IMR-90 (cell line): ENCODE results near the gene MAML3. TPM values are rescaled to one million over a fixed set of nuclear protein-coding genes. Genes with fewer than 3 reads are reported as not detected.

Experiments used
- ATAC-seq: fragments of 200-7000 bp; cut with Tn5 transposase; 2 replicates; pipeline ENCODE4 v1.9.1; 2020; ENCODE audit warnings: low read depth, mild to moderate bottlenecking, moderate library complexity
- BruUV-seq: library from RNA; stranded (reverse); fragments of 400-500 nt; replicated peaks from 2 replicates; lab custom pipeline; 2021; lab: Mats Ljungman, UMichigan
- CTCF ChIA-PET: fragments of 300-600 bp; formaldehyde crosslinking; extraction: SDS; loops from one replicate; lab custom pipeline; 2021; ENCODE audit warnings: antibody characterized with exemption; lab: Yijun Ruan, JAX
- POLR2A ChIA-PET: fragments of 300-600 bp; sonication (Branson Sonifier 250); formaldehyde crosslinking; loops from one replicate; lab custom pipeline; 2022; ENCODE audit warnings: antibody characterized with exemption; ENCODE audit not compliant: unreplicated experiment; lab: Charles Lee
- DNase-seq: peaks from one replicate; pipeline ENCODE4 v3.0.0; 2013
- H2AFZ ChIP-seq: replicated peaks from 2 replicates; pipeline ENCODE3; 2013; ENCODE audit warnings: low read length, mild to moderate bottlenecking; ENCODE audit not compliant: poor library complexity
- H2AK5ac ChIP-seq: 2 replicates; pipeline ENCODE4 v1.6.1; 2013; ENCODE audit warnings: low read depth, low read length, inconsistent platforms
- H2AK9ac ChIP-seq: replicated peaks from 2 replicates; pipeline ENCODE3; 2013; ENCODE audit warnings: mild to moderate bottlenecking, low read depth, low read length, moderate library complexity; ENCODE audit not compliant: poor library complexity
- H2BK120ac ChIP-seq: 2 replicates; pipeline ENCODE4 v1.6.1; 2013; ENCODE audit warnings: low read depth, low read length, inconsistent platforms
- H2BK15ac ChIP-seq: 3 replicates; pipeline ENCODE4 v1.6.1; 2013; ENCODE audit warnings: low read depth, low read length, inconsistent platforms
- H2BK20ac ChIP-seq: 2 replicates; pipeline ENCODE4 v1.6.1; 2013; ENCODE audit warnings: low read depth, mild to moderate bottlenecking, inconsistent platforms, low read length, moderate library complexity
- H2BK5ac ChIP-seq: 2 replicates; pipeline ENCODE4 v1.6.1; 2013; ENCODE audit warnings: mild to moderate bottlenecking, low read depth, low read length, inconsistent platforms; ENCODE audit not compliant: poor library complexity, severe bottlenecking
- H3K14ac ChIP-seq: replicated peaks from 2 replicates; pipeline ENCODE4 v1.6.1; 2013; ENCODE audit warnings: low read depth, low read length, inconsistent platforms
- H3K18ac ChIP-seq: 2 replicates; pipeline ENCODE4 v1.6.1; 2013; ENCODE audit warnings: low read depth, low read length, control low read depth
- H3K23ac ChIP-seq: 2 replicates; pipeline ENCODE4 v1.6.1; 2013; ENCODE audit warnings: low read depth, low read length, inconsistent platforms
- H3K27ac ChIP-seq: 2 replicates; pipeline ENCODE4 v1.5.1; 2013; ENCODE audit warnings: mild to moderate bottlenecking, control low read depth, low read length; ENCODE audit not compliant: insufficient read depth
- H3K27me3 ChIP-seq: 2 replicates; pipeline ENCODE4 v1.6.1; 2013; ENCODE audit warnings: low read length; ENCODE audit not compliant: control insufficient read depth, insufficient read depth
- H3K36me3 ChIP-seq: 2 replicates; pipeline ENCODE4 v1.6.1; 2013; ENCODE audit warnings: low read length, mixed read lengths; ENCODE audit not compliant: control insufficient read depth, insufficient read depth
- H3K4ac ChIP-seq: 2 replicates; pipeline ENCODE4 v1.6.1; 2013; ENCODE audit warnings: low read depth, low read length, inconsistent platforms
- H3K4me1 ChIP-seq: 2 replicates; pipeline ENCODE4 v1.6.1; 2013; ENCODE audit warnings: low read length, mixed read lengths; ENCODE audit not compliant: control insufficient read depth, insufficient read depth
- H3K4me2 ChIP-seq: 2 replicates; pipeline ENCODE4 v1.6.1; 2013; ENCODE audit warnings: low read depth, mild to moderate bottlenecking, control low read depth, low read length, moderate library complexity
- H3K4me3 ChIP-seq: 2 replicates; pipeline ENCODE4 v1.5.1; 2013; ENCODE audit warnings: low read depth, mild to moderate bottlenecking, control low read depth, low read length, moderate library complexity; ENCODE audit not compliant: insufficient read depth
- H3K56ac ChIP-seq: 2 replicates; pipeline ENCODE4 v1.6.1; 2013; ENCODE audit warnings: low read length, inconsistent platforms; ENCODE audit not compliant: insufficient read depth; ENCODE audit errors: extremely low read depth
- H3K79me1 ChIP-seq, 2 experiments: 2 replicates each; pipeline ENCODE4 v1.6.1; 2013; ENCODE audit warnings: low read length in 2 of 2, inconsistent platforms in 1 of 2, low read depth in 1 of 2
- H3K9ac ChIP-seq: 2 replicates; pipeline ENCODE4 v1.6.1; 2013; ENCODE audit warnings: low read depth, low read length, control low read depth
- H3K9me1 ChIP-seq: 2 replicates; pipeline ENCODE4 v1.6.1; 2013; ENCODE audit warnings: low read length, inconsistent platforms; ENCODE audit not compliant: insufficient read depth
- H3K9me3 ChIP-seq: 2 replicates; pipeline ENCODE4 v1.6.1; 2013; ENCODE audit warnings: low read length; ENCODE audit not compliant: control insufficient read depth, insufficient read depth
- H4K20me1 ChIP-seq: 2 replicates; pipeline ENCODE4 v1.6.1; 2013; ENCODE audit warnings: low read length, inconsistent platforms; ENCODE audit not compliant: insufficient read depth
- H4K5ac ChIP-seq: 2 replicates; pipeline ENCODE4 v1.6.1; 2013; ENCODE audit warnings: mild to moderate bottlenecking, low read depth, low read length, control low read depth
- H4K8ac ChIP-seq, 2 experiments: 2 replicates each; pipeline ENCODE4 v1.6.1; 2013; ENCODE audit warnings: low read depth in 2 of 2, low read length in 2 of 2, control low read depth in 1 of 2, inconsistent platforms in 1 of 2
- H4K91ac ChIP-seq: 2 replicates; pipeline ENCODE4 v1.6.1; 2013; ENCODE audit warnings: low read depth, low read length, inconsistent platforms; ENCODE audit not compliant: insufficient read depth
- RCOR1 ChIP-seq: IDR thresholded peaks from 2 replicates; pipeline ENCODE4 v1.6.1; 2012; ENCODE audit warnings: mild to moderate bottlenecking, low read length, improper control_type of control experiment; ENCODE audit not compliant: insufficient replicate concordance
- WGBS, 2 experiments: methylation state at CpG; one replicate each; pipeline versions ENCODE4 v1.1.5 to v1.1.7; 2013; ENCODE audit warnings: missing lambda C conversion rate in 2 of 2; ENCODE audit not compliant: insufficient read length in 1 of 2; ENCODE audit errors: extremely low coverage in 2 of 2; 5-methylcytosine and 5-hydroxymethylcytosine counted together
- dilution Hi-C: fragments of 300-500 bp; cut with HindIII; formaldehyde crosslinking; loops from one replicate; pipeline ENCODE4 v1.14.3; 2018; ENCODE audit warnings: low sequenced_read_pairs; ENCODE audit not compliant: unreplicated experiment
- in situ Hi-C: fragments of 300-500 bp; cut with MboI; formaldehyde crosslinking; loops from 3 replicates; pipeline ENCODE4 v1.14.3; 2019; ENCODE audit warnings: low sequenced_read_pairs, inconsistent platforms, mixed read lengths
- intact Hi-C: fragments of 100-400 bp; cut with micrococcal nuclease; formaldehyde crosslinking; loops from 2 replicates; pipeline ENCODE4 v1.10.0; 2022
- polyA plus RNA-seq, 3 experiments: library from polyadenylated mRNA; depleted of rRNA; stranded (reverse); fragments of >200 nt; gene quantifications; 2 replicates each; pipeline ENCODE4 v1.2.3, GENCODE V29; 2012; ENCODE audit warnings: low replicate concordance in 1 of 3
- total RNA-seq: library from RNA; depleted of rRNA; stranded (reverse); fragments of >200 nt; gene quantifications from 2 replicates; pipeline ENCODE4 v1.2.3, GENCODE V29; 2012

Gene MAML3
- total and polyA plus RNA-seq, 2 of the 4 experiments (the other 2 are of a cell fraction): 0.90 to 1.7 TPM

DNA sequence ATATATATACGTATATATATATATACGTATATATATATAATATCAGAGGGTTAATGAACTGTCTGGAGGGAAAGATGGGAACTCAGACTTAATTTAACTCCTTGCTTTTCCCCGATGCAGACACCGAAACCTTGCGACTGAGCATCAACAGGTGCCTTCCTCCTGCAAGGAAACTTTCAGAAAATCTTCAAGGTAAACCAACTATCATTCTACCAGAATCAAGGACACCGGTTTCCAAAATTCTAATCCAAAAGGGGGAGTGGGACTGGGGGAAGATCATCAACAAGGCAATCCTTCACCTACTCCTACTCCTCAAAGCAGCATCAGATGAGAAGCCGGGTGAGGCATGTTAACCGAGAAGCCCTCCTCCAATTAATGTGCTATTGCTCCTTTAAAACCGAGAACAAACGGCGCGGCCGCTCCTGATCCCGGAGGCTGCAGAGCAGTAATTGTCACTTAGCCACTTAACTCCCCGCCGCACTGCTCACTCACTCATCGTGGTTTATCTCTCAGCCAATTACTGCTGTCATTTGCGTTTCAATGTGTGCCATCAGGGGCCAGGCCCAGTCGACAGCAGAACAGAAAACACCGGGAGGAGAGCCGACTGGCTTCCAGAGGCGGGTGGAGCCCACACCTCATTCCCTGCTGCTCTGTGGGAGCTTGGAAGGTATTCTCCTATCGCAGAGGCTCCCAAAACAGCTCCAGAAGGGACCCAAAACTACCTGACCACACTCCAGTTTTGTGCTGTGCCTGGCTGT lies 61.7 kb downstream of the MAML3 start:
- H3K4me3 ChIP-seq: peak overlapping the region; percentile 38
- no peak for ATAC-seq
- H2BK20ac ChIP-seq: peak overlapping the region; percentile 89
- H3K4ac ChIP-seq: peak overlapping the region; percentile 62
- WGBS, 2 experiments: 11% methylated on average over 8 of the region's 23 CpGs; no CpG with 5 or more reads in 1 of the 2 experiments
- H2BK5ac ChIP-seq: peak overlapping the region; percentile 75
- H3K18ac ChIP-seq: peak overlapping the region; percentile 65
- no peaks in the 10 kb centered on the region for H3K36me3 ChIP-seq
- peak overlapping the region; percentile 56 for H3K14ac ChIP-seq
- H2AK9ac ChIP-seq: peak overlapping the region; percentile 53
- ChIA-PET POLR2A (interaction anchor here (0.7 kb wide), 1 partner anchor 121 kb away, joined by 7 read pairs; no protein-coding TSS in a partner anchor), CTCF (interaction anchor here (0.6 kb wide), 1 partner anchor 140 kb away, joined by 3 read pairs; no protein-coding TSS in a partner anchor)
- H3K9me1 ChIP-seq: peaks cover 34% of the 10 kb centered on the region
- peak overlapping the region; percentile 91 for H4K91ac ChIP-seq
- peak overlapping the region; percentile 85 for H3K27ac ChIP-seq
- intact Hi-C loops (no loop called here), in situ Hi-C loops (no loop called here), dilution Hi-C loops (no loop called here)
- peaks cover 45% of the 10 kb centered on the region for H3K4me1 ChIP-seq
- H3K23ac ChIP-seq: peak overlapping the region; percentile 80
- H3K79me1 ChIP-seq: peaks cover 11 to 64% of the 10 kb centered on the region in 2 experiments; a peak in 3 of 4 replicates
- TF ChIP-seq RCOR1: no peak
- no peaks in the 10 kb centered on the region for H4K20me1 ChIP-seq
- H4K5ac ChIP-seq: peak overlapping the region; percentile 65
- H3K56ac ChIP-seq: peak overlapping the region; percentile 72
- H3K4me2 ChIP-seq: peak overlapping the region; percentile 92
- no peaks in the 10 kb centered on the region for H3K9me3 ChIP-seq
- no TSS peak for BruUV-seq
- H2AFZ ChIP-seq: peak overlapping the region; percentile 90
- H2AK5ac ChIP-seq: peak overlapping the region; percentile 63
- no peak for DNase-seq
- H3K9ac ChIP-seq: peak overlapping the region; percentile 43
- peak overlapping the region; percentile 86 for H2BK120ac ChIP-seq
- no peaks in the 10 kb centered on the region for H3K27me3 ChIP-seq
- peak overlapping the region; percentile 84 to 89 for H4K8ac ChIP-seq
- H2BK15ac ChIP-seq: peak overlapping the region; percentile 87; the same call in 2 of the 3 replicates
